Type B pancreatic cell (in vitro differentiated cells): ENCODE results near the gene C22orf15. TPM values are rescaled to one million over a fixed set of nuclear protein-coding genes. Genes with fewer than 3 reads are reported as not detected.

Experiments
- DNase-seq: peaks from one replicate; pipeline ENCODE4 v3.0.0; 2021; ENCODE audit warnings: mixed read lengths; ENCODE audit not compliant: unreplicated experiment; ENCODE audit errors: extremely low spot score
- H3K27ac Mint-ChIP-seq: 2 replicates; pipeline ENCODE4 v1.8.0; 2021; ENCODE audit warnings: mild to moderate bottlenecking, mixed read lengths
- H3K27me3 Mint-ChIP-seq: 2 replicates; pipeline ENCODE4 v1.8.0; 2021; ENCODE audit warnings: mixed read lengths
- H3K36me3 Mint-ChIP-seq: 2 replicates; pipeline ENCODE4 v1.8.0; 2021; ENCODE audit warnings: mixed read lengths
- H3K4me1 Mint-ChIP-seq: one replicate; pipeline ENCODE4 v1.8.0; 2021; ENCODE audit warnings: mixed read lengths; ENCODE audit not compliant: unreplicated experiment
- H3K4me3 Mint-ChIP-seq: 2 replicates; pipeline ENCODE4 v1.8.0; 2021; ENCODE audit warnings: mild to moderate bottlenecking, mixed read lengths
- H3K9me3 Mint-ChIP-seq: 2 replicates; pipeline ENCODE4 v1.8.0; 2021; ENCODE audit warnings: mixed read lengths
- CTCF ChIP-seq: fragments of 200-600 bp; sonication (generic); conservative IDR thresholded peaks from 2 replicates; pipeline ENCODE4 v1.5.0; 2021; ENCODE audit warnings: antibody characterized with exemption, mild to moderate bottlenecking
- total RNA-seq: library from RNA; stranded (reverse); gene quantifications from 2 replicates; pipeline ENCODE4 v1.2.1, GENCODE V29; 2021; ENCODE audit warnings: low replicate concordance

C22orf15 gene
- total RNA-seq, 1 donor from 2014 or later: 1.7 TPM

- no peak overlapping the region for H3K4me3 Mint-ChIP-seq
- no peak for TF ChIP-seq CTCF
Measured at GRCh38 chr22:23781065-23781464, 18.3 kb downstream of the C22orf15 start.

GRCh38 chr22:23781511-23782183 is 18.9 kb downstream of the C22orf15 start:
- Mint-ChIP-seq H3K4me1 (peaks cover 15% of the 10 kb centered on the region), H3K27me3 (no peaks in the 10 kb centered on the region), H3K36me3 (no peaks in the 10 kb centered on the region), H3K9me3 (no peaks in the 10 kb centered on the region), H3K4me3 (no peak overlapping the region), H3K27ac (no peak overlapping the region)
- TF ChIP-seq CTCF: no peak
- DNase-seq: no peak

More at GRCh38 chr22:23781065-23781464, 18.3 kb downstream of the C22orf15 start:
- no peak overlapping the region for H3K27ac Mint-ChIP-seq
- H3K9me3 Mint-ChIP-seq: no peaks in the 10 kb centered on the region
- DNase-seq: no peak
- H3K4me1 Mint-ChIP-seq: peaks cover 10% of the 10 kb centered on the region
- H3K36me3 Mint-ChIP-seq: no peaks in the 10 kb centered on the region
- H3K27me3 Mint-ChIP-seq: no peaks in the 10 kb centered on the region

GRCh38 chr22:23782252-23782651 is 19.5 kb downstream of the C22orf15 start:
- Mint-ChIP-seq H3K36me3 (no peaks in the 10 kb centered on the region), H3K9me3 (no peaks in the 10 kb centered on the region), H3K4me3 (no peak overlapping the region), H3K4me1 (peaks cover 16% of the 10 kb centered on the region), H3K27ac (no peak overlapping the region), H3K27me3 (no peaks in the 10 kb centered on the region)
- TF ChIP-seq CTCF: no peak
- DNase-seq: no peak

GRCh38 chr22:23782703-23783102 is 19.9 kb downstream of the C22orf15 start:
- Mint-ChIP-seq H3K4me3 (no peak overlapping the region), H3K4me1 (peaks cover 20% of the 10 kb centered on the region), H3K27me3 (no peaks in the 10 kb centered on the region), H3K36me3 (no peaks in the 10 kb centered on the region), H3K9me3 (no peaks in the 10 kb centered on the region), H3K27ac (no peak overlapping the region)
- no peak for TF ChIP-seq CTCF
- DNase-seq: no peak

- H3K27me3 Mint-ChIP-seq: no peaks in the 10 kb centered on the region
- no peak overlapping the region for H3K4me3 Mint-ChIP-seq
- H3K27ac Mint-ChIP-seq: no peak overlapping the region
- H3K4me1 Mint-ChIP-seq: peaks cover 25% of the 10 kb centered on the region
- TF ChIP-seq CTCF: no peak
- no peaks in the 10 kb centered on the region for H3K9me3 Mint-ChIP-seq
- DNase-seq: no peak
- no peaks in the 10 kb centered on the region for H3K36me3 Mint-ChIP-seq
Measured at GRCh38 chr22:23783265-23784150, 20.7 kb downstream of the C22orf15 start.
